ENCODE data around the gene TANGO6.

Gene TANGO6

GRCh38 chr16:69105501-69106361 lies 262.4 kb downstream of the TANGO6 start, which contains the start of gene HAS3:
HAS3 (plus strand) TSS chr16:69105653; CDS start chr16:69109396, 3,743 bp downstream.
- DNase-seq (ENCODE audit: low read depth) = no peak

GRCh38 chr16:69106491-69107315 lies 263.4 kb downstream of the TANGO6 start:
- no peak for DNase-seq (ENCODE audit: low read depth)

GRCh38 chr16:69107316-69107962 lies 264.1 kb downstream of the TANGO6 start:
- DNase-seq (ENCODE audit: low read depth) = no peak

GRCh38 chr16:69108064-69108904 lies 265.0 kb downstream of the TANGO6 start:
- DNase-seq (ENCODE audit: low read depth) = no peak

GRCh38 chr16:69108905-69109252 lies 265.5 kb downstream of the TANGO6 start:
- DNase-seq (ENCODE audit: low read depth) = no peak

GRCh38 chr16:69109486-69110270 lies 266.3 kb downstream of the TANGO6 start:
- DNase-seq (ENCODE audit: low read depth) = no peak

- no peak for DNase-seq (ENCODE audit: low read depth)
These were observed 267.1 kb downstream of the TANGO6 start for GRCh38 chr16:69110406-69110805.

- no peak for DNase-seq (ENCODE audit: low read depth)
These were observed 268.0 kb downstream of the TANGO6 start for GRCh38 chr16:69111216-69111875.

- DNase-seq (ENCODE audit: low read depth) = no peak
These were observed 268.5 kb downstream of the TANGO6 start for GRCh38 chr16:69111876-69112230.

- DNase-seq (ENCODE audit: low read depth) = peak; percentile 43
These were observed 269.2 kb downstream of the TANGO6 start for GRCh38 chr16:69112285-69113129.

- no peak for DNase-seq (ENCODE audit: low read depth)
These were observed 269.9 kb downstream of the TANGO6 start for GRCh38 chr16:69113216-69113615.

GRCh38 chr16:69114346-69114975 lies 271.1 kb downstream of the TANGO6 start:
- no peak for DNase-seq (ENCODE audit: low read depth)

GRCh38 chr16:69114976-69115355 lies 271.6 kb downstream of the TANGO6 start:
- no peak for DNase-seq (ENCODE audit: low read depth)

- DNase-seq (ENCODE audit: low read depth) = no peak
These were observed 272.0 kb downstream of the TANGO6 start for GRCh38 chr16:69115361-69115760.

GRCh38 chr16:69115837-69116236 lies 272.5 kb downstream of the TANGO6 start:
- DNase-seq (ENCODE audit: low read depth) = no peak

- DNase-seq (ENCODE audit: low read depth) = no peak
These were observed 273.0 kb downstream of the TANGO6 start for GRCh38 chr16:69116256-69116875.

GRCh38 chr16:69116906-69117305 lies 273.6 kb downstream of the TANGO6 start:
- DNase-seq (ENCODE audit: low read depth) = no peak

- DNase-seq (ENCODE audit: low read depth) = no peak
These were observed 275.1 kb downstream of the TANGO6 start for GRCh38 chr16:69118468-69118867.

- no peak for DNase-seq (ENCODE audit: low read depth)
These were observed 275.7 kb downstream of the TANGO6 start for GRCh38 chr16:69118994-69119393.
